ENCODE measurements around the gene RPL29. TPM values are rescaled to one million over a fixed set of nuclear protein-coding genes. Genes with fewer than 3 reads are reported as not detected.

Gene RPL29
- total and polyA plus RNA-seq, 2 of the 4 experiments (the other 2 are of a cell fraction): 2,081 to 2,126 TPM

- dilution Hi-C loops (cut with HindIII; ENCODE audit: low sequenced_read_pairs, unreplicated experiment) (no loop called here), in situ Hi-C loops (cut with MboI; ENCODE audit: low sequenced_read_pairs) (loop anchor here (5.0 kb wide), 1 partner anchor 33 kb away; no protein-coding TSS in a partner anchor), intact Hi-C loops (cut with micrococcal nuclease) (no loop called here)
- Histone ChIP-seq H3K4ac (ENCODE audit: low read depth, low read length) (0 out of 2 replicates have a peak overlapping the region, but pooled peaks have one; percentile 12), H3K56ac (ENCODE audit: extremely low read depth, insufficient read depth, low read length) (no peak overlapping the region), H4K5ac (ENCODE audit: low read depth, low read length) (no peak overlapping the region), H2AK9ac (replicated peaks; ENCODE audit: low read depth, low read length, poor library complexity) (peak overlapping the region; percentile 61), H4K20me1 (ENCODE audit: insufficient read depth, low read length) (no peaks in the 10 kb centered on the region), H3K27me3 (ENCODE audit: control insufficient read depth, insufficient read depth, low read length) (no peaks in the 10 kb centered on the region), H4K91ac (ENCODE audit: insufficient read depth, low read depth, low read length) (no peak overlapping the region; the same call in 1 of the 2 replicates), H2BK20ac (ENCODE audit: low read depth, low read length) (no peak overlapping the region), H3K18ac (ENCODE audit: low read depth, low read length) (no peak overlapping the region), H3K4me3 (ENCODE audit: insufficient read depth, low read depth, low read length) (no peak overlapping the region), H3K4me1 (ENCODE audit: control insufficient read depth, insufficient read depth, low read length) (no peaks in the 10 kb centered on the region), H2BK5ac (ENCODE audit: low read depth, low read length, poor library complexity, severe bottlenecking) (no peak overlapping the region), H3K4me2 (ENCODE audit: low read depth, low read length) (no peak overlapping the region), H3K9me3 (ENCODE audit: control insufficient read depth, insufficient read depth, low read length) (no peaks in the 10 kb centered on the region), H3K79me1 (ENCODE audit: low read depth in 1 of 2, low read length in 2 of 2) (no peaks in the 10 kb centered on the region), H2BK15ac (ENCODE audit: low read depth, low read length) (no peak overlapping the region), H3K23ac (ENCODE audit: low read depth, low read length) (no peak overlapping the region), H3K27ac (ENCODE audit: insufficient read depth, low read length) (no peak overlapping the region), H3K14ac (replicated peaks; ENCODE audit: low read depth, low read length) (no peak overlapping the region), H2AFZ (replicated peaks; ENCODE audit: low read length, poor library complexity) (peak overlapping the region; percentile 78), H3K9me1 (ENCODE audit: insufficient read depth, low read length) (no peaks in the 10 kb centered on the region; the same call in 1 of the 2 replicates), H3K9ac (ENCODE audit: low read depth, low read length) (no peak overlapping the region), H4K8ac (ENCODE audit: low read depth in 2 of 2, low read length in 2 of 2) (no peak overlapping the region), H2AK5ac (ENCODE audit: low read depth, low read length) (no peak overlapping the region; the same call in 1 of the 2 replicates), H2BK120ac (ENCODE audit: low read depth, low read length) (no peak overlapping the region), H3K36me3 (ENCODE audit: control insufficient read depth, insufficient read depth, low read length) (no peaks in the 10 kb centered on the region)
- no peak for DNase-seq
- POLR2A ChIA-PET (ENCODE audit: unreplicated experiment): no interaction called here
- TF ChIP-seq BHLHE40 (IDR thresholded peaks at IDR 0.05; ENCODE audit: low read depth, low read length) (no peak), CHD1 (IDR thresholded peaks at IDR 0.05; ENCODE audit: low read depth, low read length) (no peak), MAZ (IDR thresholded peaks at IDR 0.05; ENCODE audit: borderline replicate concordance, low read depth, low read length) (no peak), USF2 (IDR thresholded peaks at IDR 0.05; ENCODE audit: low read depth, low read length) (no peak), CTCF (conservative IDR thresholded peaks at IDR 0.05; ENCODE audit: low read depth, low read length) (peak; percentile 34; the same call in 1 of the 2 replicates), MAFK (IDR thresholded peaks at IDR 0.05; ENCODE audit: low read depth, low read length) (no peak), MXI1 (IDR thresholded peaks at IDR 0.05; ENCODE audit: borderline replicate concordance, low read depth, low read length) (no peak), CEBPB (IDR thresholded peaks at IDR 0.05; ENCODE audit: low read depth, low read length) (no peak), RAD21 (IDR thresholded peaks at IDR 0.05; ENCODE audit: low read length) (peak; percentile 39), POLR2A (IDR thresholded peaks at IDR 0.05; ENCODE audit: low read depth, low read length) (no peak), SMC3 (IDR thresholded peaks at IDR 0.05; ENCODE audit: low read depth, low read length) (0 out of 2 replicates have a peak, but pooled peaks have one; percentile 12)
- ATAC-seq (ENCODE audit: low read depth): peak; percentile 57
- BruUV-seq (replicated peaks): no TSS peak
- CTCF ChIA-PET: interaction anchor here (1.1 to 1.4 kb wide), 2 partner anchors 10 to 11 kb away, joined by 3 read pairs; no protein-coding TSS in a partner anchor
- WGBS, 2 experiments (ENCODE audit: extremely low coverage in 2 of 2, insufficient read length in 1 of 2): 57% methylated on average over 2 of the region's 8 CpGs; no CpG with 5 or more reads in 1 of the 2 experiments
Measured at GRCh38 chr3:52014613-52015012, 18.9 kb upstream of the RPL29 start.

Data from IMR-90 (cell line).